Pancreas (tissue), 10 donors: ENCODE results near the gene TTC9C. TPM values are rescaled to one million over a fixed set of nuclear protein-coding genes. Genes with fewer than 3 reads are reported as not detected.
A peak's percentile ranks its signal among the peaks of the same experiment; 100 is the strongest.
"Not testable (repeated sequence)": the region's sequence is repeated elsewhere in the genome, so short reads cannot be mapped to it uniquely, and the experiment has no call there.

Experiments
- ATAC-seq, 4 donors: fragments of 200-7000 bp; cut with Tn5 transposase; one replicate each; pipeline versions ENCODE4 v1.8.0 to v1.9.1; 2020; ENCODE audit warnings: mild to moderate bottlenecking in 4 of 4, moderate library complexity in 4 of 4
- DNase-seq, 6 donors: peaks; one replicate each; pipeline ENCODE4 v3.0.0-alpha.2; 2020
- FAIRE-seq: peaks from 2 replicates; lab custom pipeline; 2012; peaks lifted over from hg19 to GRCh38; lab: Jason Lieb, UNC
- H3K27ac ChIP-seq, 4 donors: fragments of 200-600 bp; sonication (generic); 1 replicate in 3 of 4; 2 replicates in 1 of 4; pipeline versions ENCODE4 v1.5.0 to v1.8.0; 2020
- H3K27me3 ChIP-seq, 4 donors: fragments of 200-600 bp; one replicate each; pipeline ENCODE4 v1.8.0; 2021
- H3K36me3 ChIP-seq, 3 donors: fragments of 200-600 bp; sonication (generic) in 1 of 3; one replicate each; pipeline versions ENCODE4 v1.5.0 to v1.8.0; 2020 to 2021
- H3K4me1 ChIP-seq, 3 donors: fragments of 200-600 bp; one replicate each; pipeline ENCODE4 v1.8.0; 2021
- H3K4me3 ChIP-seq, 4 donors: fragments of 200-600 bp; sonication (generic) in 2 of 4; one replicate each; pipeline versions ENCODE4 v1.5.0 to v1.8.0; 2020 to 2021
- H3K9me3 ChIP-seq, 4 donors: fragments of 200-600 bp; one replicate each; pipeline ENCODE4 v1.8.0; 2021
- WGBS, 2 donors: extraction: QIAGEN DNeasy Blood & Tissue Kit; methylation state at CpG; one replicate each; pipeline ENCODE4 v1.1.7; 2013; 5-methylcytosine and 5-hydroxymethylcytosine counted together
- intact Hi-C, 3 donors: fragments of 100-400 bp; cut with DNase I; formaldehyde crosslinking; loops; one replicate each; pipeline versions ENCODE4 v1.11.1 to v1.14.2; 2022
- polyA plus RNA-seq, 2 donors: library from polyadenylated mRNA; stranded (reverse); fragments of 200-250 nt; gene quantifications; one replicate each; pipeline ENCODE4 v1.2.3, GENCODE V29; 2013
- total RNA-seq, 6 donors: library from RNA; stranded (reverse); fragmentation: NEBNext Ultra II Directional in 4 of 6; extraction: Animal tissue kit (Norgen Biotek cat#: 25700) in 4 of 6; gene quantifications; one replicate each; pipeline versions ENCODE4 v1.2.1 to v1.2.4, GENCODE V29; 2021 to 2023
- TF ChIP-seq, protein P1 (sequence below), 4 donors: fragments of 200-600 bp; sonication (generic) in 3 of 4; IDR thresholded peaks; one replicate each; pipeline versions ENCODE4 v1.5.0 to v1.8.0; 2021; ENCODE audit warnings: antibody characterized with exemption in 4 of 4
- donor health status: healthy with polysubstance abuse.
- donor health status: DM: no; HTN: no; CAD: no; lungs with moderate emphysema.
- donor health status: DM: no; HTN: no; CAD: no.
- donor health status: control.
- donor health status: control.
- donor health status: Bipolar disorder and iron deficiency.
- donor health status: DM: yes; HTN: yes; CAD: no.
- donor health status: DM: no; HTN: no; CAD: no.
- donor health status: DM: no; HTN: no; CAD: no.
- donor health status: DM: yes; HTN: yes; CAD: no.

Gene TTC9C
- total and polyA plus RNA-seq, 8 donors: 7.6 to 20.3 (median 11.7) TPM

DNA sequence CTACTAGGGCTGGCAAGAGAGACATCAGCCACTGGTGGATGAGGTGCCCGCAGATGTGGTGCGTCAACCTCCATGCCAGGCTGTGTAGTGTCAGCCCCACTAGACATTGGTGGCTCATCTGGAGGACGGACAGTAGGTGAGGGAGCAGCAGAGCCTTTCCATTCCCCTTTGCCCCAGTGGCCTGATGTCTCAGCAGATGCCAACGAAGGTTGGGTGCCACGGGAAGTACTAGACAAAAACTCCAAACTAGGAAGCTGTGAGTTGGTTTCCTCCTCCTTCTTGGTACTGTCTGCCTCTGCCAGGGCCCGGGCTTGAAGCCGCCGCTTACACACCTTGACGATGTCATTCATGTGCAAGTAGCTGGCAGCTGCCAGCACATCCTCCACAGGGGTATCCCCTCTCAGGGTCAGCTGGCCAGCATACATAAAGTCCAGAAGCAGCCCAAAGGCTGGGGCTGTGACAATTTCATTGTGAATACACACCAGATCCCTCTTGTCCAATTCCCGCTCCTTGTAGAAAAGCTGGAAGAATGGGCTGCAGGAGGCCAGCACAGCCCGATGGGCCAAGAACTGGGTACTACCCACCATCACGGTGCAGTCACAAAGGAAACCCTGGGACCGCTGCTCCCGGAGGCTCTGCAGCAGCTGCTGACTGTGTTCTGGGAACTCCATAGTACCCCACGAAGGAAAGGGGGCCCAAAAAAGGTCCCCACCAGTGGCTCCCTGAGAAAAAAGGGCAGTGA is 24.9 kb downstream of the TTC9C start:
- no peak for FAIRE-seq
- WGBS, 2 donors: 50 to 54% methylated on average over 14 to 15 of the region's 15 CpGs
- Histone ChIP-seq H3K4me3 (peak overlapping the region; percentile 11 to 61 (median 56)), H3K27me3 (no peaks in the 10 kb centered on the region), H3K27ac (peak overlapping the region; percentile 48 to 92 (median 78)), H3K4me1 (peaks cover 0 to 12% (median 6%) of the 10 kb centered on the region in 3 donors), H3K9me3 (no peaks in the 10 kb centered on the region), H3K36me3 (no peaks in the 10 kb centered on the region)
- TF ChIP-seq, protein P1, sequence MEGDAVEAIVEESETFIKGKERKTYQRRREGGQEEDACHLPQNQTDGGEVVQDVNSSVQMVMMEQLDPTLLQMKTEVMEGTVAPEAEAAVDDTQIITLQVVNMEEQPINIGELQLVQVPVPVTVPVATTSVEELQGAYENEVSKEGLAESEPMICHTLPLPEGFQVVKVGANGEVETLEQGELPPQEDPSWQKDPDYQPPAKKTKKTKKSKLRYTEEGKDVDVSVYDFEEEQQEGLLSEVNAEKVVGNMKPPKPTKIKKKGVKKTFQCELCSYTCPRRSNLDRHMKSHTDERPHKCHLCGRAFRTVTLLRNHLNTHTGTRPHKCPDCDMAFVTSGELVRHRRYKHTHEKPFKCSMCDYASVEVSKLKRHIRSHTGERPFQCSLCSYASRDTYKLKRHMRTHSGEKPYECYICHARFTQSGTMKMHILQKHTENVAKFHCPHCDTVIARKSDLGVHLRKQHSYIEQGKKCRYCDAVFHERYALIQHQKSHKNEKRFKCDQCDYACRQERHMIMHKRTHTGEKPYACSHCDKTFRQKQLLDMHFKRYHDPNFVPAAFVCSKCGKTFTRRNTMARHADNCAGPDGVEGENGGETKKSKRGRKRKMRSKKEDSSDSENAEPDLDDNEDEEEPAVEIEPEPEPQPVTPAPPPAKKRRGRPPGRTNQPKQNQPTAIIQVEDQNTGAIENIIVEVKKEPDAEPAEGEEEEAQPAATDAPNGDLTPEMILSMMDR (IDR thresholded peaks at IDR 0.05): no peak
- intact Hi-C loops: no loop called here
- DNase-seq: peak in 1 of 6 donors; percentile 41
- peak; percentile 2 to 3 (median 3) for ATAC-seq

DNA sequence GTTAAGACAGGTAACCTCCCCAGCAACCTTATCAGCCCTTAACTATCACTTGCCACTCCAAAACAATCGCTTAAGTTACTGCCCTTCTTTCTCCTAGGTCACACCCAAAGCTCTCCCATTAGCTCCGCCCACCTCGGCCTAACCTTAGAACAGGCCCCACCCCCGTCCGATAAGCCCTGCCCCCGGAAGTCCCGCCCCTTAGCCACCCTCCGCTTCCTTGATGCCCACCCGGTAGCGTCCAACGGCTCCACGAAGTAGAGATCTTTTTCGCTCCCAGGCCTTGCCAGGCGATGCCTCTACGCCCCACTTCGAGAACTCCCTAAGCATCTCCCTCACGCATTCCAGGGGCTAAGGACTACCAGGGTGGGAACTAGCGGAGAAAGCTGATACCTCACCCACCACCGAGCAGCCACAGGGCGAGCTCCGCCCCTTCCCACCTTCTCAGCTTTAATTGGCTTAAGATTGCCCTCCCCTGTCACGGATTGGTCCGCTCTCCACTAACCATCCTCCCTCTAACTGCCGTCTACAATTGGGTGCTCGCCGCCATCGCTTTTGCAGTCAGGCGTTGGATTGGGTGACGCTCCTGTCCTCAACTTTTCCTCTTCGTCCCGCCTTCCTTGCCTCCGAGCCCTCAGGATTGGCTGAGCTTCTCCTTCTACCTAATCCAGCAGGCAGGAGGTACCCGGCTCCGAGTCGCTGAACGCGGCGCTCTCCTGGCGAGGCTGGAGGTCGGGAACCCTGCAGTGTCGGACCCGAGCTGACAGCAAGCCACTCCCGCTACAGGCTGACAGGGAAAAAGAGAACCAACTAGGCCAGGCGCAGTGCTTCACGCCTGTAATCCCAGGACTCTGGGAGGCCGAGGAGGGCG is 25.7 kb downstream of the TTC9C start, which contains the start of gene ZBTB3:
ZBTB3 (minus strand) TSS at position 425 of the 868 bp plus-strand sequence. CDS start 496 bp downstream, outside the sequence.
- H3K4me3 ChIP-seq: peak within 1 kb of the TSS; percentile 18 to 61 (median 56)
- FAIRE-seq: peak; percentile 65
- peak; percentile 94 to 98 (median 96) for ATAC-seq
- TF ChIP-seq, protein P1 (IDR thresholded peaks at IDR 0.05): no peak
- DNase-seq: peak; percentile 93 to 98 (median 98)
- H3K4me1 ChIP-seq: peaks cover 0 to 12% (median 6%) of the 10 kb centered on the region in 3 donors
- H3K27ac ChIP-seq: peak within 1 kb of the TSS; percentile 48 to 92 (median 78)
- WGBS, 2 donors: 0% methylated on average over 47 of the region's 47 CpGs
- intact Hi-C loops: no loop called here
- no peaks in the 10 kb centered on the region for H3K27me3 ChIP-seq
- no peaks in the 10 kb centered on the region for H3K9me3 ChIP-seq
- H3K36me3 ChIP-seq: no peaks in the 10 kb centered on the region

DNA sequence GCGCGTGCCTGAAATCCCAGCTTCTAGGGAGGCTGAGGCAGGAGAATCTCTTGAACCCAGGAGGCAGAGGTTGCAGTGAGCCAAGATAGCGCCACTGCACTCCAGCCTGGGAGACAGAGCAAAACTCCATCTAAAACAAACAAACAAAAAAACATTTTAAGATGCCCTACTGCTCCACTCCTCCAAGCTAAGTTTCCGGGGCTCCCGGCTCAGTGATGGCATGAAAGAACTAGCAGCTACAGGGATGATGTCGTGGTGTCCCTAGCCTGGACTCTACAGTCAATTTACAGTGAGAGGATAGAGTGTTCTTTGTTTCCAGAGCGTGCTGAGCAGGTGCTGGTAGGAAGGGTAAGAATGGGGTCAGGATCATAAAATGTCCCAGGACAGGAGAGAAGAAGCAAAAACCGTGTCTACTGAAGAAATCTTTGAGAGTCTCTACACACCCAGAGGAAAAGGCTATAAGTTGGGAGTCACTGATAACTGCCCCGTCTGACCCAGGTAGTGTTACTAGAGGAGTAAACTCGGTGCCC is 26.9 kb downstream of the TTC9C start:
- Histone ChIP-seq H3K4me3 (no peak overlapping the region), H3K9me3 (no peaks in the 10 kb centered on the region), H3K4me1 (peaks cover 0 to 12% (median 6%) of the 10 kb centered on the region in 3 donors), H3K36me3 (no peaks in the 10 kb centered on the region), H3K27me3 (no peaks in the 10 kb centered on the region), H3K27ac (no peak overlapping the region)
- intact Hi-C loops: no loop called here
- no peak for DNase-seq
- TF ChIP-seq, protein P1 (IDR thresholded peaks at IDR 0.05): no peak
- 68 to 71% methylated on average over 10 of the region's 10 CpGs for WGBS, 2 donors
- no peak for FAIRE-seq
- no peak for ATAC-seq

DNA sequence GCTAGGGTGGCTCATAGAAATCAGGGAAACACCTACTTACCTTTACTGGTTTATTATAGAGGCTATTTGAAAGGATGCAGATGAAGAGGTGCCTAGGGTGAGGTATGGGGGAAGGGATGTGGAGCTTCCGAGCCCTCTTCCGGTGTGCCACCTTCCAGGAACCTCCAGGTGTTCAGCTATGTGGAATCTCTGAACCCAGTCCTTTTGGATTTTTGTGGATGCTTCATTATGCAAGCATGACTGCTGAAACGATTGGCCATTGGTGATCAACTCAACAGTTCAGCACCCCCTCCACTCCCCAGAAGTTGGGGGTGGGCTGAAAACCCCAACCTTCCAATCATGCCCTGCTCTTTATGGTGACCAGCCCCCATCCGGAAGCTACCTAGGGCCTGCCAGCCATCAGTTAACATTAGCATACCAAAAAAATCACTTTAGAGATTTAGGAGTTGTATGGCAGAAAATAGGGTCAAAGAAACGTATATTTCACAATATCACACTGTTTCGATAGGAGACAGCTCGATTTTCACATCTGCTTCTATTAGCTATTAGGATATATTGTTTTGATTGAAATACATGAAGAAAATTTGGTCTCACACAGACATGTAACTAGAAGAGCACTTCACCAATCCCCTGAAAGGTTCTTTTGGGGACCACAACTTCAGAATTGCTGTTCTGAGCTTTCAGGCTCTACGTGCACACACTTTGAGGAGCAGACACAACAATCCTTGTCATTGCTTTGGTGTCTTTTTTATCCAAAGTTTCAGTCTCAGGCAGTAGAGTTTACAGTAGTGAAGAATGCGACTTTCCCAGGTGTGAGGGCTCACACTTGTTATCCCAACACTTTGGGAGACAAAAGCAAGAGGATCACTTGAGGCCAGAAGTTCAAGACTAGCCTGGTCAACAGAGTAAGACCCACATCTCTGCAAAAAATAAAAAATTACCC is 29.8 kb downstream of the TTC9C start:
- TF ChIP-seq, protein P1 (IDR thresholded peaks at IDR 0.05): no peak
- DNase-seq (no peak), FAIRE-seq (no peak), ATAC-seq (no peak)
- no peaks in the 10 kb centered on the region for H3K36me3 ChIP-seq
- no peak overlapping the region for H3K27ac ChIP-seq
- 65 to 71% methylated on average over 9 of the region's 9 CpGs for WGBS, 2 donors
- H3K27me3 ChIP-seq: no peaks in the 10 kb centered on the region
- intact Hi-C loops: no loop called here
- H3K9me3 ChIP-seq: no peaks in the 10 kb centered on the region
- peaks cover 7 to 14% (median 7%) of the 10 kb centered on the region in 3 donors for H3K4me1 ChIP-seq
- no peak overlapping the region for H3K4me3 ChIP-seq

DNA sequence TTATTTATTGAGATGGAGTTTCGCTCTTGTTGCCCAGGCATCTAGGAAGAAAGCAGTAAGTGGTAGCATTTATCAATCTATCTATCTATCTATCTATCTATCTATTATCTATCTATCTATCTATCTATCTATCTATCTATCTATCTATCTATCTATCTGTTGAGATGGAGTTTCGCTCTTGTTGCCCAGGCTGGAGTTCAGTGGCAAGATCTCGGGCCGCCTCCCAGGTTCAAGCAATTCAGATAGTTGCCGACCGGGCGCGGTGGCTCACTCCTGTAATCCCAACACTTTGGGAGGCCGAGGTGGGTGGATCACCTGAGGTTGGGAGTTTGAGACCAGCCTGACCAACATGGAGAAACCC is 32.6 kb downstream of the TTC9C start:
- DNase-seq, intact Hi-C loops, H3K36me3 ChIP-seq, H3K9me3 ChIP-seq, H3K27me3 ChIP-seq, FAIRE-seq, ATAC-seq: not testable (repeated sequence)
- 27 to 33% methylated on average over 9 of the region's 9 CpGs for WGBS, 2 donors
- Histone ChIP-seq H3K27ac (peak overlapping the region in 1 of 4 donors; percentile 73), H3K4me1 (peaks cover 6 to 11% (median 7%) of the 10 kb centered on the region in 3 donors), H3K4me3 (peak overlapping the region in 2 of 4 donors; percentile 67 to 80)
